ENCODE data around the gene NGEF.
"Not testable (repeated sequence)": the region's sequence is repeated elsewhere in the genome, so short reads cannot be mapped to it uniquely, and the experiment has no call there.

NGEF gene

DNA sequence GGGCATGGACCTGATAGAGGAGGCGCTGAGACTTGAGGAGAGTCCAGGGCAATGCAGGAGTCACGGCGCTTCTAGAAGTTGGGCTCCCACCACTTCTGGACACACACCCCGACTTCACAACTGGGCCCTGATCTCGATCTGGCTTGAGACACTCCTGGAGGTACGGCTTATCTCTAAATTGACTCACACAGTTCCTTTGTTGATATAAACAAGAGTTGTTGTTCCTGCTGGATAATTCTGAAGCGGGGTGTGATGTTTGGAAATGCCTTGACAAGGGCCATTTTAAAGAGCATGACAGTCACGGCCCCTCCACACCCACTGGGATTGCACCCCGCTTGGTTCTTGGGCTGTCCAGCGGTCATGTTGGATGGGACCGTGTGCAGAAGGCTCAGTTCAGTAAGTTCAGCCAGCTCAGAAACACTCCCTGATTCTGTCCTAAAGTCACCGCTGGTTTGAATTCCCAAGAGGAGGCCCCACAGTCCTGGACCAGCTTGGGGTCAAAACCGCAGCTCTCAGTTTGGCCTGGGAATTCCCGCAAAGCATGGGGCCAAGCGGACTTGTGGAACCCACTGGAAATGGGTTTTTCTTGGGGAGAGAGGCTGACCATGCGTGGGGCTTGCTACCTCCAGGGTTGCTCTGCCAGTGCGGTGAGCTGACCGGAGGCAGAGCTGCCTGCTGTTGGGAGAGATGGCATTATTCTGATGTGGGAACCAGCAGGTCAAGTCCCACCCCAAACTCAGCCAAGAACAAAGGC is 10.1 kb upstream of the NGEF start:
- FAIRE-seq: no peak
- no peak for DNase-seq (ENCODE audit: low spot score)

DNA sequence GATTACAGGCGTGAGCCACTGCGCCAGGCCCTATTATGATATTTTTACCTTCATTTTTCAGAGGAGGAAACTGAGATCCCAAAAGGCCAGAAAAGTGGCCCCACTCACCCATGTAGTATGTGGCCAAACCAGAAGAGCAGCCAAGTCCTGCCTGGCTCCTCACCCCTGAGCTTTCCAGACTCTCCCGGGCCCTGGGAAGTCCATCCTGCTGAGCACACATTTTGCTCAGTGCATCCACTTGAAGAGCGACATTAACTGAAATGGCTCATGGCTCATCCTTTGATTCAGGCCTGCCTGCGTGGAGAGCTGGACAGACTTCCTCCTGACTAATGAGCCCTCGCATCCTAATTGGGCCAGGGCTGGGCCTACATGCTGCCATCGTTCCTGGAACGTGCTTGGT is 9.5 kb upstream of the NGEF start:
- FAIRE-seq (no peak), DNase-seq (ENCODE audit: low spot score) (no peak)

DNA sequence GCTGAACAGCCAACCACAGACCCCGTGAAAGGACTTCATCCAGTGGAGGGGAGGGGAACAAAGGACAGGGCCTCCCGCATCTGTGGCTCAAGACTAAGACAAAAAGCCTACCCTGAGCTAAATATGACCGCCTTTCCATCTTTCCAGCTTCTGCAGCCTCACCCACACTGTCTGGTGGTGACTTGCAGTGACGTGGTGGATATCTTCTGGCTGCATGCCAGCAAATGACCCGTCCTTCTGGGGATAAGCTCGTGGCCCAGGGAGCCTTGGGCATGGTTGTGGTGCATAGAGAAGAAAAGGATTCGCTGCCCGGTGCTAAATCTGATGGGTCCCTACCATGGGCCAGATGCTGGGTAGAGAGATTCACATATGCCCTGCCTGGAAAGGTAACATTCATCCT is 8.7 kb upstream of the NGEF start:
- DNase-seq (ENCODE audit: low spot score) (no peak), FAIRE-seq (no peak)

DNA sequence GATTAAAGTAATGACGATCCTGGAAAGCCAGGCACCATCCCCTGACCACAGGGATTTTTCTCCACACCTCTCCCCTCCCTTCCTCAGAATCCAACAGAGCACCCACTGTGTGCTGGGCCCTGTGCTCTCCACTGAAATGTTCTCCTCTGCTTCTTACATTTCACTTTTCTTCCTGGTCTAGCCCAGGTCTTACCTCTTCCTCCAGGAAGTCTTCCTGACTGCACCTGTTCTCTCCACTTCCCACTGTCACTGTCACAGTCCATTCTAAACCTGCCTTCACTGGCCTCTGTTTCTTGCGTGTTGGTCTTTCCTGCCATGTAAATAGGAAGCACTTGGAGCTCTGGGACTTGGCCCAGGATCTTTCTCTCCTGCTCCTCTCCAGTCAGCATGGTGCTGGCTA is 7.4 kb upstream of the NGEF start:
- FAIRE-seq (no peak), DNase-seq (ENCODE audit: low spot score) (no peak)

DNA sequence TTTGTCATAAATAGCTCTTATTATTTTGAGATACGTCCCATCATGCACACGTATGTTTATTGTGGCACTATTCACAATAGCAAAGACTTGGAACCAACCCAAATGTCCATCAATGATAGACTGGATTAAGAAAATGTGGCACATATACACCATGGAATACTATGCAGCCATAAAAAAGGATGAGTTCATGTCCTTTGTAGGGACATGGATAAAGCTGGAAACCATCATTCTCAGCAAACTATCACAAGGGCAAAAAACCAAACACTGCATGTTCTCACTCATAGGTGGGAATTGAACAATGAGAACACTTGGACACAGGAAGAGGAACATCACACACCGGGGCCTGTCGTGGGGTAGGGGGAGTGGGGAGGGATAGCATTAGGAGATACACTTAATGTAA is 6.6 kb upstream of the NGEF start:
- DNase-seq (ENCODE audit: low spot score); FAIRE-seq: not testable (repeated sequence)

DNA sequence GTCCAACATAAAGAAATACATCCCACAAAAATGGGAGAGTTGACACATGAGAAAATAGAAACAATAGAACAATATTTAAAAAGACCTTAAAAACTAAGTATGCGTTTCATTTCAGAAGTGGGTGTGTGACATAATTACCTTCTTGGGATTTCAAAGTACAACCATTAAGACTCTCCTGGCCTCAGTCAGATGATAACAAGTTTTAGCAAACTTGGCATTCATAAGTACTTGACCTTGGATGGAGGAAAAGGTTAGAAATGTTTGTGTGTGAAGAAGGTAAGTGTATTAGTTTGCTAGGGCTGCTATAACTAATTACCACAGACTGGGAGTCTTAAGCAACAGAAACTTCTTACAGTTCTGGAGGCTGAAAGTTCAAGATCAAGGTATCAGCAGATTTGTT is 4.9 kb upstream of the NGEF start:
- FAIRE-seq: no peak
- no peak for DNase-seq (ENCODE audit: low spot score)

DNA sequence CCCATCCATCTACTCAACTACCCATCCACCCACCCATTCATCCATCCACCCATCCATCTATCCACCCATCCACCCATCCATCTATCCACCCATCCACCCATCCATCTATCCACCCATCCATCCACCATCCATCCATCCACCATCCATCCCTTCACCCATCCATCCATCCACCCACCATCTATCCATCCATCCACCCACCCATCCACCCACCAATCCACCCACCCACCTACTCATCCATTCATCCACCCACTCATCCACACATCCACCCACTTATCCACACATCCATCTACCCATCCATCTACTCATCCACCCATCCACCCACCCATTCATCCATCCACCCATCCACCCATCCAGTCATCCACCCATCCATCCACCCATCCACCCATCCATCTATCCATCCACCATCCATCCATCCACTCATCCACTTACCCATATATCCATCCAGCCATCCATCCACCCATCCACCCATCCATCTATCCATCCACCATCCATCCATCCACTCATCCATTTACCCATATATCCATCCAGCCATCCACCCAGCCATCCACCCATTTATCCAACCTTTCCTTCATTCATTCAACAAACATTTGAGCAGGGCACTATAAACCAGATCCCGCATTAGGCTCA is 2.1 kb upstream of the NGEF start:
- no peak for DNase-seq (ENCODE audit: low spot score)
- FAIRE-seq: peak; percentile 98

DNA sequence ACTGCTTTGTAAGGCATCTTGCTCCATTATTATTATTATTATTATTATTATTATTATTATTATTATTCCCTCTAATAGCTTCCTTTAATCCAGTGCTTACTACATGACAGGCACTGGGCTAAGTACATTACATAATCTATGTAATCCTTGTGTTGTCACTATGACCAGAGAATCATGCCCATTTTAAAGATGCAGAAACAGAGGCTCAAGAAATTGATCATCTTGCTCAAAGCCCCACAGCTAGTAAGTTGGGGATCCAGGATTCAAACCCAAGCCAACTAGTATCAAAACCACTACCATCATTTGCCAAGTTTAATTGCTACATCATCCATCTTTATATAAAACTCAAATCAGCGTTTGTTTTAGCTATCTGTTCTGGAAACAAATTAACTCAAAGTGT is 594 bp upstream of the NGEF start:
- no peak for DNase-seq (ENCODE audit: low spot score)
- no peak for FAIRE-seq

DNA sequence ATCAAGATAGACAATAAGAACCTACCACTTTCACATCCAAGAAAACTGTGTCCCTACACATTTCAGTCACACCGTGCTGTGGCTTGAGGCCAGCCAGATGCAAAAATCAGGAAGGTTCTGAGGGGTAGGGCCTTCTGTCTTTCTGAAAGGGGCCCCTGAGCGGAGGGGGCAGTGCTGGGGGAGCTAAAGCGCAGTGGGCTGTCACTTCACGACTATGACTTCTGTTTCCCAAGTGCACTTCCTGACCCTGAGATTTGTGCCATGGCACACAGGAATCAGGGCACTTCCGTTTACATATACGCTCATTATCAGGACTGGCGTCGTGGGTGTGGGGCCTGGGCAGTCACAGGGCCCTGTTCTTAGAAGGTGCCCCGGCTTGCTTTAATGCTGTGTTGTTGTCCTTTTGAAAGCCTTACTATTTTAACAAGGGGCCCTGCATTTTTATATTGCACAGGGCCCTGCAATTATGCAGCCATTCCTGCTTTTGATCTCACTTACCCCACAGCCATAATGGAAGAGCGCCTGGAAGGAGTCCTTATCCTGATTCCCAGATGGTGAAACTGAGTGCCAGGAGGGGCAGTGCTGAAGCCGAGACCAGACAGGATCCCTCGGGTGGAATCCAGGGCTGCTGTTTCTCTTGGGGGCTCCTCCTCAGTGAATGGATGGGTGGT is 620 bp downstream of the NGEF start:
- FAIRE-seq: no peak
- DNase-seq (ENCODE audit: low spot score): no peak

DNA sequence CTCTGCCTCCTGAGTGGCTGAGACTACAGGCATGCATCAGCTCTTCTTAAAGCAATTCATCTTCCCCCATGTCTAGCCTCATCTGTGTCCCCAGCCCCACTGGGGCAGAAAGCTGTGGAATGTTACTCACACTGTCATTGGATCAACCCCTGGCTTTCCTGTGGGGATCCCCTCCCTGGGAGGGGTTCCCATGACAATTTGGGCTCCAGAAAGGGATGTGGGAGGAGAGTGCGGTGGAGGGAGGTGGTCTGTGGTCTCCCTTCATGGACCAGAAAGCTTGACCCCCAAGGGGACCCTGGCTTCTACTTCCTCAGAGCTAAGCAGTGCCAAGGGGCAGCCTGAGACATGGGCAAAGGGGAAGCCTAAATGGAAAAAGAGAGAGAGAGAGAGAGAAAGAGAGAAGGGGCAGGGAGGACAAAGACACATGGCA is 1.3 kb downstream of the NGEF start:
- no peak for DNase-seq (ENCODE audit: low spot score)
- FAIRE-seq: no peak

DNA sequence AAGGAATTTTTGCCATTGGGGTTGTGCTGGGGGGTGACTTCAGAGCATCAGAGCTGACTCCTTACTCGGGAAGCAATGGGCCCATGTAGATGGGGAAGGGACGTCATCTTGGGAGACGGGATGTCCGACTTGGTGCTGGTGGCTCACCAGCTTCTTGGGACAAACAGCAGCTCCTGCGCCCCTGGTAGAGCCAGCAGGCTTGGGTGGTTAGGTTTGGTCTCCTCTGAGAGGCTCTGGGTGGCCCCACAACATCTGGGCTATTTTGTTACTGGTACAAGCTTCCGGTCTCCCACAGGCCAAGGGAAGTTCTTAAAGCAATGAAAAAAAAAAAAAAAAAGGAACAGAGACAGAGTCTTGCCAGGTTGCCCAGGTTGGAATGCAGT is 1.8 kb downstream of the NGEF start:
- FAIRE-seq: no peak
- no peak for DNase-seq (ENCODE audit: low spot score)

DNA sequence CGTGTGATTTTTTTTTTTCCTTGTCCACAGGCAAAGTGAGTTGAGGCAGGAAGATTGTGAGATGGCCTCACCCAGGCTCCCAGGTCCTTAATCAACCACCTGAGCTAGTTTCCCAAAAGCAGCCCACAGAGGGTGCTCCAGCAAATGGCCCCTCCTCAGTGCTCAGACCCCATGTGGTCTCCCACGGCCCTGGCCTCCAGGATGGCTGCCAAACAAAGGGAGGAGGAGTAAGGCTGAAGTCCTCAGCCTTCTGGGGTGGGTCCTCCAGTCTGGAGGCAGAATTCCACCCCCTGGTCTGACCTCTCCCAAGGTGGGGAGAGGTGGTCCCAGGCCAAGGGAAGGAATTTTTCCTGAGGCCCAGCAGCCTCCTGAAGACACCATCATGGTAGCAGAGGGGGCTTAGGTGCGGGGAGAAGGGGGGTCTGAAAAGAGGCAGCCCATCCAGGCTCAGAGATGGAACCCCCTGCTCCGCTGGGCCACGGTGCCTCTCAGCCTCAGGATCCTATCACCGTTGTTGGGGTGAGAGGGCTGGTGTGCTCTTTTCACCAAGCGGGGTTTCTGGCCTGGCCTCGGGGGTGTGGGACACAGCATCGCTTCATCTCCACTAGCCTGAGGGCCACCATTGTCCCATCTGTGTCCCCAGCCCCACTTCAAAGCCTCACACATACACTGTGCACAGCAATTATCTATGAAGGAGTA is 2.3 kb downstream of the NGEF start:
- DNase-seq (ENCODE audit: low spot score) (no peak), FAIRE-seq (no peak)

DNA sequence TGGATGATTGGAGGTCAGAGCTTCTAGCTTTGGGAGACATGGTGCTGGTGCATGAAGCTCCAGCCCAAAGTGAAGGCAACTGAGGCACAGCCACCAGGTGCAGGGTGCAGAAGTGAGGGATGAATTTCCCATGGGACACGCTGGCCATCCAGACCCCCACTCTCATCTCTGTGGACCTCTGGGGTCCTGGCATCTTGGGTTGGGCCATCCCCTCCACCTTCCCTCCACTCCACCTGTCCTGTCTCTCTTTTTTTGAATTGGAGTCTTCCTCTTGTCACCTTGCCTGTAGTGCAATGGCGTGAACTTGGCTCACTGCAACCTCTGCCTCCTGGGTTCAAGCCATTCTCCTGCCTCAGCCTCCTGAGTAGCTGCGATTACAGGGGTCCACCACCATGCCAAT is 3.4 kb downstream of the NGEF start:
- FAIRE-seq (no peak), DNase-seq (ENCODE audit: low spot score) (no peak)

DNA sequence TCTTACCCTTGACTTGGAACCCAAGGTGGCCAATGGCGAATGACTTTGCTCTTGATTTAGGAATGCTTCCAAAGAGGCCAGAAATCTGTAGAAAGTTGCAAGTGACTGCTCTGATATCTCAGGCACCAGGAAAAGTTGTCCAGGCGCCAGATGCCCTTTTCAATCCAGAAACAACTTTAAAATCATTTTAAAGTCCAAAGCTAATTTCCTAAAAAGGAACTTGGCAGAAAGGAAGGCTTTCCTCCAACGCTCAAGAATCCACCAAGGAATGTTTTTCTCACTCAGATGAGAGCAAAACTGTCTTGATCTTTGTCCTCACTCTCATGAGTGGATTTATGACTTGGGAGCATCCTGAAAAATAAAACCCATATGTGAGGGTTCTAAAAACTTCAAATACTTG is 5.3 kb downstream of the NGEF start:
- DNase-seq (ENCODE audit: low spot score) (no peak), FAIRE-seq (no peak)

DNA sequence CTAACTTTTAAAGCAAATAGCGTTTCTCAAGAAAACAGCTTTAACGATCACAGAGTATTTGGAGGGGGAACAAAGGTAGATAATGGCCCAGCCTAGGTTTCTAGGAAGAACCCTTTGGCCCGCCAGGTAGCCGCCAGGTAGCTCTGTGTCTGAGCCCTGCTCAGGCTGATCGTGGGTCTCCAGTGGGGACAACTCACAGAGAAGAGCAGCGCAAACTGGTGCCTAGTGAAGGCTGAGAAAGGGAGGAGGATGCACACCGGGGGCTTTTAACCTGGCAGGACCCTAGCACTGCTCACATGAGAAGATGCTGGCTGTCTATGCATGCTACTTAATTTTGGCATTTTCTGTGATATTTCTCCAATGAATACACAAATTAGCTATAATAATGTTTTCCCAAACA is 5.8 kb downstream of the NGEF start:
- no peak for FAIRE-seq
- DNase-seq (ENCODE audit: low spot score): no peak

DNA sequence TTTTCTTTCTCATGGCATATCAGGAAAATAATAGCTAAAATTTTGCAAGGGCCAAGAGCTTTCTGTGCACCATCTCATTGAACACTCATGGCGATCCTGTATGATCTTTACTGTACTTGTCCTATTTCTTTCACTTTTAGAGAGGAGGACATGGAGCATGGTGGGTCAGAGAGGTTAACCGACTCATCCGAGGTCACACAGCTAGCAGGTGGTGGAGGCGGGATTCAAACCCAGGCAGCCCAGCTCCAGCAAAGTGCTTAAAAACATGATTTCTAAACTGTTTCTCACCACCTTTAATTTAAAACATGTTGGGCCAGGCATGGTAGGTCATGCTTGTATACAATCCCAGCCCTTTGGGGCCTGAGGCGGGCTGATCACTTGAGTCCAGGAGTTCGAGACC is 6.4 kb downstream of the NGEF start:
- FAIRE-seq: no peak
- DNase-seq (ENCODE audit: low spot score): no peak

DNA sequence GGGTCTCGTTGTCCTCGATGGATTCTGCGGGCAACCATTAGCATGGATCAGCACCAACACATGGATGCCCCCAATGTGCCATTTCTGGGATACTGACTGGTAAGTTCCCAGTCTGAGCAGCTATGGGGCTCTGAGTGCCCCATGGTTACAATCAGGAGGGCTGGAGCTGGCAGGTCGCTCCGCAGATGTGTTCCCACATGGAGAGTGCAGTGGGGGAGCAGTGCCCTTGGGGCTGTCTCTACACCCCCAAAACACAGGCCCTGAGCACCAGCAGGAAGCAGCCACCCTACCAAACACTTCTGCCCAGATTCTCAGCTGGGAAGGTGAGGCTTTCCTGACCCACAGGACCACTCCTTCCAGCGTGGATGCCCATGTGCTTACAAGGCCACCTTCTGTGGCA is 8.0 kb downstream of the NGEF start:
- no peak for FAIRE-seq
- no peak for DNase-seq (ENCODE audit: low spot score)

DNA sequence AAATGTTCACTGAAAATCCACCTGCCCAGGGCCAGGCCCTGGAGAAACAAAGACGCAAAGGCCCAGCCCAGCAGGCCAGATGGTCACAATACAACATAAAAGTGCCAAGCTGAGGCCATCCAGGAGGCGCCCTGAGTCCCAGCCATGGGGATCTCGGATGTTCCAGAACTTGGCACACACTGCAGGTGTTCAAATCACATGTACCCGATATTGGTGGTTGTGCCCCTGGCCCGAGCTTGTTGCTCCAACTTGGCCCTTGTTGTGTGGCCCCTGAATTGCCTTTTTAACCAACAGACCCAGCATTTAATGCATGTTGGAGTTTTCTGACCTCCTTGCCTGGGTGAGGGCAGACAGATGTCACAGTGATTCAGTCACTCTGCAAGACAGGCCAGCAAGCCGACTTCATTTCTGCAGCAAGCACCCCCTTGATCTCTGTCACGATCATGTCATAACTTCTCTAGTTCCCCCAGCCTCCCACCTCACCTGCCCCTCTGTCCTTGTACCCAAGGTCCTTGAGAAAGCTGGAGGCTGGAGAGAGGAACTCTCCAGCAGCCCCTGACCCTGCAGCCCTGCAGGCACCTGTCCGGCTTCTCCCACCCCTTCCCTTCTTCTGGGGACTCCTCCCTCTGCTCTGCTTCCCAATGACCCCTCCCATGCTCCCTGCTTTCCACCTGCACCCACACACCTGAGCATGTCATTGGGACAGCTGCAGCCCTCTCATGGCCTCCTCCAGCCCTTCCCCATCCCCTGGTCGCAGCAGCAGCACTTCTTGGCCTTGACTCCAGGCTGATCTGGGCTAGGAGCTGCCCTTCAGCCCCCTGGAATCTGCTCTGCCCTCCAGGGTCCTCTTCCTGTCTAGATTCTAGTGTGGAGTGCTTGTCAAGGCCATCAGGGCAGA is 9.1 kb downstream of the NGEF start:
- DNase-seq (ENCODE audit: low spot score) (no peak), FAIRE-seq (peak; percentile 5)

DNA sequence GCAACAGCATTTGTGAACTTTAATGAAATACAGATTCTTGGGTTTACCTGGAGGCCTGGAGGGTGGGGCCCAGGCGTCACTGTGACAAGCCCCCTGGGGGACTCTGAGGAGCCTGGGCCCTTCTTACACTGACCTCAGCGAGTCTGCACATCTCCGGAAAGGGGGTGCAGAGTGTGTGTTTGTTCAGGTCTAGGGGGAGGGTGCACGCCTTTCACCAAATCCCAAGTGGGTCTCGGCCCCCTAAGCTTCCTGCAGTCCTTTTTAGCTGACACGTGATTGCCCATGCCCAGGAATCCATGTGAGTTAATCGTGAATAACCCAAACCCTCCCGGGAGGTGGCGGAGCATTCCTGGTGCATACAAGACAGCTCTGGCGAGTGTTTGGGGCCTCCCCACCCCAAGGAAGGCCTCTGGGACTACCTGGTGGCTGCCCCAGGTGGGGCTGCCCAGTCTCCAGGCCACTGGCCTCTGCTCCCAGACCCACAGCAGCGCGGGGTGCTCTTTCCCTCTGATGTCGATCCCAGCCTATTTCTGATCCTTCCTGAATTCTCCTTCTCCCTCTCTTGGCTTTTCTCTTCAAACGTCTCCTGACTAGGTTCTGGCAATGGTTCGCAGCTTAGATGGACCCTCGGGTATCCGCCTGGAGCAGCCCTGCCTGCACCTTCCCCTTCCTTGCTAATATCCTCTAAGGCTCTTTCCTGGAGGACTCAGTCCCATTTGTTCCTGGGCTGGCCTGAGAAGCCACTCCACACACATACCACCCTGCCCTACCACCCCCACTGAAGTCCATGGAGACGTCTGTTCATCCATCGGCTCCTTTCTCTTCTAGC is 10.0 kb downstream of the NGEF start:
- DNase-seq (ENCODE audit: low spot score) (no peak), FAIRE-seq (no peak)

All from urothelium cell line (cell line).